Smooth muscle cell (in vitro differentiated cells): ENCODE measurements around the gene NMRAL1. TPM values are rescaled to one million over a fixed set of nuclear protein-coding genes. Genes with fewer than 3 reads are reported as not detected.

ENCODE experiments used
- DNase-seq: peaks from one replicate; lab custom pipeline; 2025; ENCODE audit not compliant: unreplicated experiment; lab: John Stamatoyannopoulos, UW
- H2AFZ ChIP-seq: fragments of 200-600 bp; sonication (generic); 2 replicates; pipeline ENCODE4 v1.6.0; 2016; ENCODE audit warnings: antibody characterized with exemption, low read depth, mild to moderate bottlenecking
- H3F3A ChIP-seq: fragments of 200-600 bp; sonication (generic); 2 replicates; pipeline ENCODE4 v1.6.0; 2017; ENCODE audit warnings: antibody characterized with exemption, low read depth
- H3K27ac ChIP-seq: fragments of 200-600 bp; sonication (generic); 2 replicates; pipeline ENCODE4 v1.5.1; 2016; ENCODE audit warnings: low read depth, mild to moderate bottlenecking
- H3K27me3 ChIP-seq: fragments of 200-600 bp; sonication (generic); 2 replicates; pipeline ENCODE4 v1.6.1; 2016; ENCODE audit warnings: low read depth, mild to moderate bottlenecking
- H3K36me3 ChIP-seq: fragments of 200-600 bp; sonication (generic); 2 replicates; pipeline ENCODE4 v1.5.1; 2016; ENCODE audit warnings: low read depth
- H3K4me1 ChIP-seq: fragments of 200-600 bp; sonication (generic); 2 replicates; pipeline ENCODE4 v1.5.1; 2016; ENCODE audit warnings: low read depth
- H3K4me2 ChIP-seq: fragments of 200-600 bp; sonication (generic); 2 replicates; pipeline ENCODE4 v1.6.0; 2016; ENCODE audit warnings: mild to moderate bottlenecking
- H3K4me3 ChIP-seq: fragments of 200-600 bp; sonication (generic); 2 replicates; pipeline ENCODE4 v1.5.1; 2016; ENCODE audit warnings: mild to moderate bottlenecking
- H3K79me2 ChIP-seq: fragments of 200-600 bp; sonication (generic); 2 replicates; pipeline ENCODE4 v1.6.0; 2016; ENCODE audit warnings: low read depth, mild to moderate bottlenecking
- H3K9ac ChIP-seq: fragments of 200-600 bp; sonication (generic); 2 replicates; pipeline ENCODE4 v1.6.0; 2016; ENCODE audit warnings: low read depth
- H3K9me3 ChIP-seq: fragments of 200-600 bp; sonication (generic); replicated peaks from 2 replicates; pipeline ENCODE4 v1.5.1; 2016; ENCODE audit warnings: low read depth
- H4K20me1 ChIP-seq: fragments of 200-600 bp; sonication (generic); 2 replicates; pipeline ENCODE4 v1.6.0; 2016; ENCODE audit warnings: low read depth
- CTCF ChIP-seq: fragments of 200-600 bp; sonication (generic); IDR thresholded peaks from 2 replicates; pipeline ENCODE4 v1.5.1; 2017; ENCODE audit warnings: borderline replicate concordance, mild to moderate bottlenecking, antibody characterized with exemption; ENCODE audit not compliant: insufficient read depth, poor library complexity, severe bottlenecking
- WGBS: methylation state at CpG from one replicate; pipeline ENCODE4 v1.1.7; 2016; ENCODE audit warnings: low lambda C conversion rate; 5-methylcytosine and 5-hydroxymethylcytosine counted together
- polyA plus RNA-seq: library from polyadenylated mRNA; unstranded; fragments of >200 nt; fragmentation: Nextera tagmentation; extraction: Ambion mirVana; gene quantifications from 2 replicates; pipeline ENCODE4 v1.2.1, GENCODE V29; 2016
- total RNA-seq: library from RNA; depleted of rRNA; stranded (reverse); fragments of >200 nt; gene quantifications from 2 replicates; pipeline ENCODE4 v1.2.3, GENCODE V29; 2014

Gene NMRAL1
- total and polyA plus RNA-seq, 2 experiments from 2014 or later: 27.1 to 51.8 TPM

GRCh38 chr16:4488499-4488967 is 14.1 kb upstream of the NMRAL1 start:
- Histone ChIP-seq H3K27ac (peak overlapping the region; percentile 30), H3K4me1 (no peaks in the 10 kb centered on the region), H3K4me3 (no peak overlapping the region), H3K27me3 (no peaks in the 10 kb centered on the region), H3K36me3 (no peaks in the 10 kb centered on the region), H3F3A (peaks cover 5% of the 10 kb centered on the region), H3K79me2 (peaks cover 45% of the 10 kb centered on the region), H2AFZ (no peak overlapping the region), H4K20me1 (peaks cover 67% of the 10 kb centered on the region), H3K4me2 (peak overlapping the region; percentile 49), H3K9me3 (no peaks in the 10 kb centered on the region), H3K9ac (no peak overlapping the region)
- no peak for DNase-seq
- 89% methylated on average over 1 of the region's 1 CpG for WGBS
- TF ChIP-seq CTCF: no peak

- H3K4me1 ChIP-seq: no peaks in the 10 kb centered on the region
- H3K4me2 ChIP-seq: peak overlapping the region; percentile 49
- peak overlapping the region; percentile 30 for H3K27ac ChIP-seq
- H3K79me2 ChIP-seq: peaks cover 45% of the 10 kb centered on the region
- WGBS: 87% methylated on average over 5 of the region's 5 CpGs
- H3K4me3 ChIP-seq: no peak overlapping the region
- no peak for DNase-seq
- TF ChIP-seq CTCF: no peak
- no peaks in the 10 kb centered on the region for H3K27me3 ChIP-seq
- no peak overlapping the region for H2AFZ ChIP-seq
- no peaks in the 10 kb centered on the region for H3K9me3 ChIP-seq
- H3K9ac ChIP-seq: no peak overlapping the region
- H3K36me3 ChIP-seq: no peaks in the 10 kb centered on the region
- peaks cover 67% of the 10 kb centered on the region for H4K20me1 ChIP-seq
- peaks cover 5% of the 10 kb centered on the region for H3F3A ChIP-seq
Observed at GRCh38 chr16:4487955-4488498, 13.6 kb upstream of the NMRAL1 start.

DNA sequence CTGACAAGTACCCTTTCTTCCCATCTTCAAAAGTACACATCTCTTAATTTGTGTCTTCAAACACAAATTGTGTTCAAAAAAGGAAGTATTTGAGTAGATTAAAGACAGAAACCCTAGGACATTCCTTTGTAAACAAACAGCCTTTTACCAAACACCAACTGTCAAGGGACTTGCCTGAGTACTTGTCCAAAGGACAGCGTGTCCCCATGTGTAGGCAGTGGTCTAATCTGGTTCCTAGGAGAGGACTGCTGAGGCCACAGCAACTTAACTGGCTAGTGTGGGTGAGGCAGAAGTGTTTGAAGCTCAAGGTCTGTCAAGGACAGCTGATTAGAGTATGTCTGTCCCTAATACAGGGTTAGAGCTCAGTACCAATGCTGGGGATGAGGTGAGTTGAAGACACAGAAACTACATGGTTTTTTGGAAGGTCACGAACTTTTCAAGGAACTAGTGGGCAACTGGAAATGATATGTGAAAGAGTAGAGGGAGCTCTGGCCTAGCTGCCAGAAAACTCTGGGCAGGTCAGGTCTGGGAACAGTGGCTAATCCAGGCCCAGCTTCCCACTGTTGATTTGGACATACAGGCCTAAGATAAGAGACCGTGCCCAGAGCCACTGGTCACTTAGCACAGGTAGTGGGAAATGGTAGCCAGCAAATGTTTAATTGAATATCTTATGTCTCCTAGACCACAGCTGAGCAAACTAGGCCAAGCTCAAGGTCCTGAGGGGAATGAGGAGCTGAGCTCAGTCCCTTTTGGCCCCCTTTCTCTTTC is 11.9 kb upstream of the NMRAL1 start:
- no peak overlapping the region for H3K4me3 ChIP-seq
- no peaks in the 10 kb centered on the region for H3K9me3 ChIP-seq
- H3F3A ChIP-seq: peaks cover 5% of the 10 kb centered on the region
- no peak for TF ChIP-seq CTCF
- no peaks in the 10 kb centered on the region for H3K27me3 ChIP-seq
- H2AFZ ChIP-seq: no peak overlapping the region
- peaks cover 40% of the 10 kb centered on the region for H3K79me2 ChIP-seq
- H4K20me1 ChIP-seq: peaks cover 68% of the 10 kb centered on the region
- no peak overlapping the region for H3K4me2 ChIP-seq
- no peak overlapping the region for H3K27ac ChIP-seq
- no peak overlapping the region for H3K9ac ChIP-seq
- no peaks in the 10 kb centered on the region for H3K4me1 ChIP-seq
- no peaks in the 10 kb centered on the region for H3K36me3 ChIP-seq
- 86% methylated on average over 3 of the region's 3 CpGs for WGBS
- DNase-seq: no peak
